B cell (primary cell): ENCODE measurements around the gene RGL1.

Experiments
- CTCF ChIP-seq: fragments of 200-600 bp; IDR thresholded peaks from one replicate; pipeline ENCODE4 v1.8.0; 2022; ENCODE audit warnings: antibody characterized with exemption, mild to moderate bottlenecking
- EZH2 ChIP-seq: IDR thresholded peaks from 2 replicates; pipeline ENCODE4 v1.6.1; 2012; ENCODE audit warnings: borderline replicate concordance, low read depth, mild to moderate bottlenecking, moderate library complexity, low read length; ENCODE audit not compliant: insufficient read depth, poor library complexity, severe bottlenecking

GRCh38 chr1:183962903-183963302 lies 158.0 kb downstream of the RGL1 start:
- TF ChIP-seq CTCF (no peak), EZH2 (no peak)
